Endodermal cell (in vitro differentiated cells): ENCODE measurements around the gene ZNF507. TPM values are rescaled to one million over a fixed set of nuclear protein-coding genes. Genes with fewer than 3 reads are reported as not detected.
A peak's percentile ranks its signal among the peaks of the same experiment; 100 is the strongest.

Experiments used
- DNase-seq: peaks from one replicate; pipeline ENCODE4 v3.0.0-alpha.2; 2017
- H3K27ac ChIP-seq: 2 replicates; pipeline ENCODE4 v1.5.1; 2013; ENCODE audit warnings: mild to moderate bottlenecking, low read depth, low read length, moderate library complexity
- H3K27me3 ChIP-seq: 2 replicates; pipeline ENCODE4 v1.6.1; 2013; ENCODE audit warnings: mild to moderate bottlenecking, low read length, moderate library complexity; ENCODE audit not compliant: insufficient read depth, control insufficient read depth, poor library complexity, severe bottlenecking
- H3K36me3 ChIP-seq: 2 replicates; pipeline ENCODE4 v1.7.0; 2013; ENCODE audit warnings: mild to moderate bottlenecking, low read length, moderate library complexity; ENCODE audit not compliant: control insufficient read depth, insufficient read depth
- H3K4me1 ChIP-seq: one replicate; pipeline ENCODE4 v1.7.0; 2013; ENCODE audit warnings: low read length; ENCODE audit not compliant: control insufficient read depth, insufficient read depth
- H3K4me3 ChIP-seq: 2 replicates; pipeline ENCODE4 v1.5.1; 2013; ENCODE audit warnings: mild to moderate bottlenecking, low read length, moderate library complexity
- H3K9ac ChIP-seq: 2 replicates; pipeline ENCODE4 v1.6.1; 2013; ENCODE audit warnings: mild to moderate bottlenecking, low read length, moderate library complexity; ENCODE audit not compliant: poor library complexity, severe bottlenecking; ENCODE audit errors: extremely low read depth
- H3K9me3 ChIP-seq: 2 replicates; pipeline ENCODE4 v1.6.1; 2013; ENCODE audit warnings: mild to moderate bottlenecking, low read length, moderate library complexity; ENCODE audit not compliant: control insufficient read depth
- H3K27ac Mint-ChIP-seq: 2 replicates; pipeline ENCODE4 v1.8.0; 2020; ENCODE audit warnings: mixed read lengths
- H3K27me3 Mint-ChIP-seq: 2 replicates; pipeline ENCODE4 v1.8.0; 2021; ENCODE audit warnings: mild to moderate bottlenecking, mixed read lengths; ENCODE audit not compliant: insufficient read depth
- H3K36me3 Mint-ChIP-seq: 2 replicates; pipeline ENCODE4 v1.8.0; 2020; ENCODE audit warnings: low read depth, mixed read lengths
- H3K4me1 Mint-ChIP-seq: 2 replicates; pipeline ENCODE4 v1.8.0; 2020; ENCODE audit warnings: mixed read lengths
- H3K4me3 Mint-ChIP-seq: 2 replicates; pipeline ENCODE4 v1.8.0; 2020; ENCODE audit warnings: mild to moderate bottlenecking, moderate library complexity, mixed read lengths
- H3K9me3 Mint-ChIP-seq: 2 replicates; pipeline ENCODE4 v1.8.0; 2020; ENCODE audit warnings: mild to moderate bottlenecking, mixed read lengths
- WGBS, 2 experiments: methylation state at CpG; one replicate each; pipeline versions ENCODE4 v1.1.5 to v1.1.7; 2013; ENCODE audit warnings: missing lambda C conversion rate in 2 of 2, mixed read lengths in 1 of 2; ENCODE audit not compliant: insufficient coverage in 1 of 2, insufficient read length in 1 of 2; 5-methylcytosine and 5-hydroxymethylcytosine counted together
- total RNA-seq, 2 donors: library from RNA; stranded (reverse); fragmentation: NEBNext Ultra II Directional in 1 of 2; extraction: Animal tissue kit (Norgen Biotek cat#: 25700) in 1 of 2; gene quantifications; 2 replicates in 1 of 2; 3 replicates in 1 of 2; pipeline ENCODE4 v1.2.1, GENCODE V29; 2021
- TF ChIP-seq, protein P1 (sequence below): fragments of 200-600 bp; sonication (generic); conservative IDR thresholded peaks from 2 replicates; pipeline ENCODE4 v1.5.0; 2021; ENCODE audit warnings: antibody characterized with exemption, mild to moderate bottlenecking

The ZNF507 gene
- total RNA-seq, 2 donors from 2014 or later: 28.0 to 32.5 TPM

DNA sequence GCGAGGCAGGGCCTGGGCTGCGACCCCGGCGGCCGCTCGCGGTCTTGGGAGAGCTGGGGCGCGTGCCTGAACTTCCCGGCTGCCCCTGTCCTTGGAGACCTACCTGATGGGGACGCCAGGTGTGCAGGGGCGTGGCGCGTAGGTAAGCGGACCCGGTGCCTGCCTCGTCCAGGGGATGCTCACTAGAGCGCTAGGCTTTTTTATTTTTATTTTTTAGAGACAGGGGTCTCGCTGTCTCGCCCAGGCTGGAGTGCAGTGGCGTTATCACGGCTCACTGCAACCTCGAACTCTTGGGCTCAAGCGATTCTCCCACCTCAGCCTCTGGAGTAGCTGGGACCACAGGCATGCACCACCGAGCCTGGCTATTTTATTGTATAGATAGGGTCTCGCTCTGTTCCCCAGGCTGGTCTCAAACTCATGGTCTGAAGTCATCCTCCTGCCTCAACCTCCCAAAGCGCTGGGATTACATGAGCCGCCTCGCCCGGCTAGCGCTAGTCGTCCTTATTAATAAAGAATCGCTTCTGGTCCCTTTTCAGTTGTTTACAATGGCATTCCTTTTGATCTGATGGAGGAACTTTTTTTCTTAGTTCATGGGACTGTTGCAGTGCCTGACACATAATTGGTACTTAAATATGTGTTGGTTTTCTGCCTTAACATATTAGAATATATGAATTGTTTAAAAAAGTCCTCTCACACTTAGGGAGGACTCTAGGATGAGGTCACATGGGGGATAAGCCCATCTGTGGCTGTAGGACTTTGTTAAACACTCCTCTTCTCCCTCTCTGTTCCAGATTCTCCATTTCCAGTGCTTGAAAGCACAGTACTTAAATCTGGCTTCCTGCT is 61.0 kb downstream of the ZNF507 start:
- Mint-ChIP-seq H3K4me1 (peaks cover 42% of the 10 kb centered on the region), H3K27ac (peak overlapping the region; percentile 41), H3K9me3 (no peaks in the 10 kb centered on the region), H3K27me3 (no peaks in the 10 kb centered on the region), H3K36me3 (peaks cover 33% of the 10 kb centered on the region), H3K4me3 (peak overlapping the region; percentile 79)
- Histone ChIP-seq H3K27me3 (peaks cover 13% of the 10 kb centered on the region), H3K9me3 (no peaks in the 10 kb centered on the region), H3K9ac (peak overlapping the region; percentile 42), H3K4me1 (peaks cover 5% of the 10 kb centered on the region), H3K36me3 (peaks cover 30% of the 10 kb centered on the region), H3K4me3 (peak overlapping the region; percentile 92), H3K27ac (peak overlapping the region; percentile 6)
- TF ChIP-seq, protein P1, sequence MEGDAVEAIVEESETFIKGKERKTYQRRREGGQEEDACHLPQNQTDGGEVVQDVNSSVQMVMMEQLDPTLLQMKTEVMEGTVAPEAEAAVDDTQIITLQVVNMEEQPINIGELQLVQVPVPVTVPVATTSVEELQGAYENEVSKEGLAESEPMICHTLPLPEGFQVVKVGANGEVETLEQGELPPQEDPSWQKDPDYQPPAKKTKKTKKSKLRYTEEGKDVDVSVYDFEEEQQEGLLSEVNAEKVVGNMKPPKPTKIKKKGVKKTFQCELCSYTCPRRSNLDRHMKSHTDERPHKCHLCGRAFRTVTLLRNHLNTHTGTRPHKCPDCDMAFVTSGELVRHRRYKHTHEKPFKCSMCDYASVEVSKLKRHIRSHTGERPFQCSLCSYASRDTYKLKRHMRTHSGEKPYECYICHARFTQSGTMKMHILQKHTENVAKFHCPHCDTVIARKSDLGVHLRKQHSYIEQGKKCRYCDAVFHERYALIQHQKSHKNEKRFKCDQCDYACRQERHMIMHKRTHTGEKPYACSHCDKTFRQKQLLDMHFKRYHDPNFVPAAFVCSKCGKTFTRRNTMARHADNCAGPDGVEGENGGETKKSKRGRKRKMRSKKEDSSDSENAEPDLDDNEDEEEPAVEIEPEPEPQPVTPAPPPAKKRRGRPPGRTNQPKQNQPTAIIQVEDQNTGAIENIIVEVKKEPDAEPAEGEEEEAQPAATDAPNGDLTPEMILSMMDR: peak; percentile 34
- 6 to 8% methylated on average over 15 to 33 of the region's 33 CpGs for WGBS, 2 experiments
- no peak for DNase-seq

DNA sequence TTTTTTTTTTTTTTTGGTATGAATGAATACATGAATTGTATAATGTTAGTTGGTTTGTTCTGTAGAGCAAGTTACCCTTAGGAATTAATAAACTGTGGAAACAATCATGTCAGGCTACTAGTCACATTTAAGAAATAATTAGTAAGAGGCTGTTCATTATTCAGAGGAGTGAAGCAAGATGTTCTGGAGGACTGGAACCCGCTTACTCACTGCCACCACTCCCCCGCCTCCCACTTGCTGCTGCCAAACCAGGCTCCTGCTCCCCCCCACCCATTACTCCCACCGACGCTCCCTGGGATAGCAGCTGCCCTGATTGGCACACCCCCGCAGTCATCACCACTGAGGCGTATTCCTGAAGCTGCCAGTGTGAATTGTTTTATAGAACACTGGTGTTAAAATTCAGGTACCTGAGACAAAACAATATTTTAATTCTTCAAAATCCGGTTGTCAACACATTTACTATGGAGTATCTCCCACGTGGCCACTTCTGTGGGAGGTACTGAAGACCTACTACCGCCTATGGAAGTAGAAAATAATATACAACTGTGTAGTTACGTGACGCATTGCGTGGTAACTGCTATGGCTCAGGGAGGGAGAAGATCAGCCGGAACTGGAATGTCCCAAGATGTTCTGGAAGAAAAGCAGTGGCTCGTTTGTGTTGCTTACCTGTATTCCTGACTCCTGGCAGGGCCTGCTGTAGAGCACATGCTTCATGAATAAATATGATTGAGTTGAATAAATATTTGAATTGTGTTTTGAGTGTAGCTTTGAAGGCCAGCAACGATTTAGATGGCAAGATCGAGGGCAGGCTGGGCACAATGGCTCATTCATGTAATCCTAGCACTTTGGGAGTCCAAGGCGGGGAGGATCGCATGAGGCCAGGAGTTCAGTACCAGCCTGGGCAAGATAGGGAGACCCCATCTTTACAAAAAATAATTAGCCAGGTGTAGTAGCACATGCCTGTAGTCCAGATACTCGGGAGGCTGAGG is 61.9 kb downstream of the ZNF507 start:
- Mint-ChIP-seq H3K4me1 (peaks cover 39% of the 10 kb centered on the region), H3K4me3 (peak overlapping the region; percentile 79), H3K27ac (peak overlapping the region; percentile 27), H3K27me3 (no peaks in the 10 kb centered on the region), H3K9me3 (no peaks in the 10 kb centered on the region), H3K36me3 (peaks cover 41% of the 10 kb centered on the region)
- Histone ChIP-seq H3K27ac (no peak overlapping the region), H3K4me3 (peak overlapping the region; percentile 92), H3K9ac (no peak overlapping the region), H3K27me3 (peaks cover 4% of the 10 kb centered on the region), H3K36me3 (peaks cover 38% of the 10 kb centered on the region), H3K9me3 (no peaks in the 10 kb centered on the region), H3K4me1 (peaks cover 5% of the 10 kb centered on the region)
- 90 to 93% methylated on average over 10 to 16 of the region's 19 CpGs for WGBS, 2 experiments
- DNase-seq: peak; percentile 53
- TF ChIP-seq, protein P1: no peak

DNA sequence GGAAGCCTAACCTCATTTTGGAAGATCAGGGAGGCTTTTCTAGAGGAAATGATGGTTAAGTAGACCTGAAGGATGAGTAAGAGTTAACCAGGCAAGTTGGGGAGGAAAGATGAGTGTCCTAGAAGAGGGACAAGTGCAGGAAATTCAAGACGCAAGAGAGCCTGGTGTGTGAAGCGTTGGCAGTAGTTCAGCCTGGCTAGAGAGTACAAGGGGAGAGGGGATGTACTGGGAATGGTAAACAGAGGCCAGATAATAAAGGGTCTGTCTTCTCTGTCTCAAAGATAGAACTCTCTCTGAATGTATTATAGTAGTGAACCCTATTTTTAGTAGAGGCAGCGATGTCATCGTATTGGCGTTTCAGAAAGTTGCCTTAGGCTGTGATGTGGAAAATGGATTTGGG is 69.8 kb downstream of the ZNF507 start:
- TF ChIP-seq, protein P1: no peak
- H3K27me3 ChIP-seq: no peaks in the 10 kb centered on the region
- H3K9me3 ChIP-seq: no peaks in the 10 kb centered on the region
- H3K27ac ChIP-seq: no peak overlapping the region
- no peaks in the 10 kb centered on the region for H3K4me1 ChIP-seq
- Mint-ChIP-seq H3K4me3 (no peak overlapping the region), H3K36me3 (peaks cover 75% of the 10 kb centered on the region), H3K27me3 (no peaks in the 10 kb centered on the region), H3K9me3 (no peaks in the 10 kb centered on the region), H3K4me1 (no peaks in the 10 kb centered on the region), H3K27ac (no peak overlapping the region)
- H3K9ac ChIP-seq: no peak overlapping the region
- DNase-seq: no peak
- no peak overlapping the region for H3K4me3 ChIP-seq
- H3K36me3 ChIP-seq: peaks cover 65% of the 10 kb centered on the region
- WGBS, 2 experiments: 90 to 94% methylated on average over 4 to 5 of the region's 5 CpGs
